OCI-M2 (cell line): Measurements from ENCODE around the gene ARHGEF9.
"Not testable (repeated sequence)": the region's sequence is repeated elsewhere in the genome, so short reads cannot be mapped to it uniquely, and the experiment has no call there.

Source experiments
- DNase-seq: peaks from one replicate; lab custom pipeline; 2025; ENCODE audit not compliant: unreplicated experiment; lab: John Stamatoyannopoulos, UW

ARHGEF9 gene

DNA sequence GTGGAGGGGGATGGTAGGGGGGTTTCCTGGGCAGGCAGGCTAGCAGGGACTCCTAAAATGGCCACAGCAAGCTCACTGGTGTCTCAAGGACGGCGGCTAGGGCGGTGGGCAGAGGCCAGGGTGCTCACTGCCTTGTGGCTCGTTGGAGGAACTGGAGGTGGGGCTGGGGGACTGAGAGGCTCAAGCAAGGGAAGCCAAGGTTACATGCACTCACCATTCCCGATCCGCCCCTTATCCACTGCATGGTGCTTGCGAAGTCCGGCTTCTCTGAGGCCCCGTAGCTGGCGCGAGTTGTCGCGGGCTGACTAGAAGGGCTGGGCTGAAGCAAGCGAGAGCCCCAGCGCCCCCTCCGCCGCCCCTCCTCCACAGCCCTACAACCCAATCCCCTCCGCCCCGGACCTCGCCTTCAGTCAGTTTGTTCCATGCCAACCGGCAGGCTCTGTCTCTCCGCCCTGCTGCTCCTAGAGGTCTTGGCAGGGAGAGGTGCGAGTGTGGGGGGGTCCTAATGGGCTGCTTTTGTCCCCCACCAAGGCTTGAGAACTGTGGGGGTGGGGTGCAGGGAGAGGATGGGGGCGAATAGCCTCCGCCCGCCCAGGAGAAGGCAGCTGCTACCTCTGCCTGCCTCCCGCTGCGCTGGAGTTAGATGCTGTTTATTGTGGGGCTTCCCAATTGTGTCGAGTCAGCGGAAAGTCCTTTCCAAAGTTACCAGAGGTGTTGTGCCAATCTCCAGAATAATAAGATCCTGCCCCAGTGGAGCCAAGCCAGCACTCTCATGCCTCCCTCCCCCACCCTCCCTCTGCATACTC is at the start of gene ARHGEF9:
Gene ARHGEF9 (minus strand): TSS at position 313 of the 806 bp plus-strand sequence. CDS start 69 bp downstream, at position 244.
- DNase-seq: peak; percentile 30

DNA sequence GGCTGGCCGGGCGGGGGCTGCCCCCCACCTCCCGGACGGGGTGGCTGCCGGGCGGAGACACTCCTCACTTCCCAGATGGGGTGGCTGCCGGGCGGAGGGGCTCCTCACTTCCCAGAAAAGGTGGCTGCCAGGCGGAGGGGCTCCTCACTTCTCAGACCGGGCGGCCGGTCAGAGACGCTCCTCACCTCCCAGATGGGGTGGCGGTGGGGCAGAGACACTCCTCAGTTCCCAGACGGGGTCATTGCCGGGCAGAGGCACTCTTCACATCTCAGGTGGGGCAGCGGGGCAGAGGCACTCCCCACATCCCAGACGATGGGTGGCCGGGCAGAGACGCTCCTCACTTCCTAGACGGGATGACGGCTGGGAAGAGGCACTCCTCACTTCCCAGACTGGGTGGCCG is 40.4 kb upstream of the ARHGEF9 start:
- DNase-seq: not testable (repeated sequence)

- DNase-seq: no peak
Observed at GRCh38 chrX:63818156-63818555, 33.1 kb upstream of the ARHGEF9 start.

GRCh38 chrX:63817696-63818095 is 32.7 kb upstream of the ARHGEF9 start:
- DNase-seq: no peak

- DNase-seq: no peak
Observed at GRCh38 chrX:63812823-63813222, 27.8 kb upstream of the ARHGEF9 start.

GRCh38 chrX:63810746-63811145 is 25.7 kb upstream of the ARHGEF9 start:
- no peak for DNase-seq

- no peak for DNase-seq
Observed at GRCh38 chrX:63809173-63809572, 24.2 kb upstream of the ARHGEF9 start.

GRCh38 chrX:63795406-63795805 is 10.4 kb upstream of the ARHGEF9 start:
- DNase-seq: not testable (repeated sequence)

- no peak for DNase-seq
Observed at GRCh38 chrX:63785708-63786040, 660 bp upstream of the ARHGEF9 start.

- no peak for DNase-seq
Observed at GRCh38 chrX:63784346-63784901, 590 bp downstream of the ARHGEF9 start.

GRCh38 chrX:63782515-63782914 is 2.5 kb downstream of the ARHGEF9 start:
- DNase-seq: no peak

- no peak for DNase-seq
Observed at GRCh38 chrX:63768760-63769159, 16.3 kb downstream of the ARHGEF9 start.

DNA sequence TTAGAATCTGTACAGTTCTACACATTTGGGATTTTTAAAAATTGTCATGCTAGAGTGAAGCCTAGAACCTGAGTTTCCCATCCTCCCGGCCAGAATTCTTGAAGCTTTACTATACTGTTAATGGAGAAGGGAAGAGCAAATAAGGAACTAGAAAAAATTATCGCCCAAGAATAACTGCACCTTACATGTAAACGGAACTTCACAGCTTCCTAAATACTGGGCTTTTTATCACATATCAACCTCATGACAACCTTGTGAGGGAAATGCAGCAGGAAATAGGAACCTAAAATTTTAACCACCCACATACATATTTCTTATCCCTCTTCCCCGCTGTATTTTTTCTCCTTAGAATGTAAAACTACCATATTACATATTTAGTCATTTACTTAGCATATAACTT is 19.3 kb downstream of the ARHGEF9 start:
- no peak for DNase-seq

DNA sequence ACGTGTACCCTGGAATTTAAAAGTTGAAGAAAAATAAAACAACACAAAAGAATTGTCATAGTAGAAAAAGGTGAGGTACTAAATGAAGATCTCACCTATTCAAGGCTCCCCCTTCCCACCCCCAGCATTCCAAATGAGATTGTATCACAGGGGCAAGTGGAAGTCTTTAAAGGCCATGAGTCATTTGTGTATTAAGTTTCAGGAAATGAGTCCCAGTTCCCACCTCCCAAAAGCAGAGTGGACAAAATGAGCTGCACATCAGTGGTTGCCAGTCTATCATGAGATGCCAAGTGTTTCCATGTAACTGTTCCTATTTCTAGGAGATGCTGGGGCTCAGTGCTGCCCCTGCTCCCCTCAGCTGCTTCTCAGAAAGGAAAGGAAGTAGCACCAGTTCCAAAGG is 20.1 kb downstream of the ARHGEF9 start:
- DNase-seq: no peak

DNA sequence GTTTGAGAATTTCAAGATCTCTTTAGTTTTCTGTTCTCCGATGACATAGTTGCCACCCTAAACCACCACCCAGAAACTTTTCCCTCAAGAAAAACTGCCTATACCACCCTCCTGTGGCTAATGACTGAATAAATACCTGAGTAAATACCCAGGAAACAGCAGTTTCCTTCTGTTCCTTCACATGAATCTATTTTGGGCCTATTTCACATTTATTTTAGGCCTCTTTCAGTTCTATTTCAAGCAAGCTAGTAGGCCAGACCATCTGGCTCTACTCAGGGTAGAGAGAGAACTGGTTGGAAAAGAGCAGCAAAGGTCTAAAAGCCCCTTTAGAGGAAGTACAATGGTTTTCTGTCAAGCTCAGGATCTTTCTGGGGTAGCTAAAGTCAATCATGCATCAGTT is 23.4 kb downstream of the ARHGEF9 start:
- no peak for DNase-seq

DNA sequence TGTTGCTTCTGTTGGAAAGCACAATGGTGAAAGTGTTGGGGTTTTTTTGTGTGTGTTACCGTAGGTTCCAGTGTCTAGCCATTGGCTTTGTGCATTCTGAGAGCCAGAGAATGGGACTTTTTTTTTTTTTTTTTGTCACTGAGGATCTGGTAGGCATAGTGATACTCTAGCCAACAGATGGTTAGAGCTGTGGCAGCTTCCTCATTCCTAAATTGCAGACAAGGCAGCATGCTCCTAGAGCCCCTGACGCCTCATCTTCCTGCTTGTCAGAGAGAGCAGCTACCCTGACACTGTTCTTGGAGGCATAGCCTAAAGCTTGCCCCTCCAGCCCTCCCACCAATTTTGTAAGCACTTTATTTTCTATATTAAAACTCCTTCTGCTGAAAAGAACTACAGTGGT is 27.0 kb downstream of the ARHGEF9 start:
- no peak for DNase-seq

- DNase-seq: no peak
Observed at GRCh38 chrX:63755892-63756291, 29.1 kb downstream of the ARHGEF9 start.

DNA sequence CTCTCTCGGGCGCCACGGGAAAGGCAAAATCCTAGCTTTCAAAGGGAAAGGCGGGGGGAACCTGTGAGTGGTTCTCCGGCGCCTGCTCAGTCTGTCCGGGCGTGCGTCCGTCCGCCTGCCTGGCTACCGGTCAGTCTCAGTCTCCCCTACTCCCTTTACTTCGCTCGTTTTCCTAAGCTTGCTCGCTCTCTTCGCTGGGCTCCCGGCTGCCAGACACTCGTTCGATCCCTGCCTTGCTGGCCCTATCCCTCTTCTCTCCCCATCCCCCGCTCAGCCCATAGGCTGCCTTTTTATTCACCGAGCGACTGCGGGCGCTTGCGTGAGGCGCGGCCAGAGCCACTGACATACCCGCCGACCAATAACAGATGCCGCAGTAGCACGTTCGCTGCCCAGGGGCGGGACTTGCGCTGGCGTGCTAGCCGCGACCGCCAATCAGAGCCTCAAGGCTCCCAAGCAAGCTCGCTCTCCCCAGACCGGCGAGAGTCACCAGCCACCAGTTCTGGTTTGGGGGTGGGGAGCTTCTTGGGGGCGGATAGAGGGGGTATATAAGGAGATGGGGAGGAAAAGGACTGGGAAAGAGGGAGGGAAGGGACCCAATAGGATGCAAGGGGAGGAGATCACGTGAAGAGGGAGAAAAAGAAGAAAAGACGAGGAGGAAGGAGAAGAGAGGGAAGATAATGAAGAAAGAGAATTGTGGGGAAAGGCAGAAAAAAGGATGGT is 30.0 kb downstream of the ARHGEF9 start:
- peak; percentile 47 for DNase-seq

DNA sequence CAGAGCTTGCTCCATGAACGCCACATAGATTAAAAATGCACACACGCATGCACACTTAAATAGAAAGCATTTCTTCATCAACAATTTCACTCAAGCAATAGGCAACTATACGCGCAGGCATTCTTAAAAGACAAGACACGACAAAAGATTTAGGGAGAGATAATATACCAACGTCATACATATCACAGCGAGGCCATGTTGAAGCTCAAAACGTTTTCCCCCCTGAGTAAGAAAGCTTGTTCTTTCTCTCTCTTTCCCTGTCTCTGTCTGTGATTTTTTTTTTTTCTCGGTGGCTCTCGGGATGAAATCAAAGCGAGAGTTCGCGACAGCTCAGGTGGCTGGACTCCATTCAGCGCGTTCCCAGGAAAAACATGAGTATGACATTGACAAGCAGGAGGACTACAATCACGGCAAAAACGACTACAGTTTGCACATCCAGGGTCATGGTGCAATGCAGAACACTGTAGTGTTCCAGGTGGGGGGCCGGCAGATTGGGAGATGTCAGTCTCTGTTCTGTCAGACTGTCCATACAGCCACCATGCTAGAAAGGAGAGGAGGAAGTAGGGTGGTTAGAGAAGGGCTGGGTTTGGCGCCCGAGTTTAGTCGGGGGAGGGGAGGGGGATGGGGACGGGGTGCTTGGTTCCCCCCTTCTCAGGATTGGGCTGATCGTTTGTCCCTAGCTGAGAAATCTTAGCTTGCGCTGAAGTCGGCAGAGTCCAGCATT is 30.7 kb downstream of the ARHGEF9 start:
- no peak for DNase-seq

- DNase-seq: no peak
Observed at GRCh38 chrX:63751481-63751880, 33.5 kb downstream of the ARHGEF9 start.

- no peak for DNase-seq
Observed at GRCh38 chrX:63750811-63751210, 34.2 kb downstream of the ARHGEF9 start.

GRCh38 chrX:63747331-63747730 is 37.7 kb downstream of the ARHGEF9 start:
- DNase-seq: no peak
